ENCODE measurements around the gene CNTNAP2.
A peak's percentile ranks its signal among the peaks of the same experiment; 100 is the strongest.
"Not testable (repeated sequence)": the region's sequence is repeated elsewhere in the genome, so short reads cannot be mapped to it uniquely, and the experiment has no call there.

CNTNAP2 gene

DNA sequence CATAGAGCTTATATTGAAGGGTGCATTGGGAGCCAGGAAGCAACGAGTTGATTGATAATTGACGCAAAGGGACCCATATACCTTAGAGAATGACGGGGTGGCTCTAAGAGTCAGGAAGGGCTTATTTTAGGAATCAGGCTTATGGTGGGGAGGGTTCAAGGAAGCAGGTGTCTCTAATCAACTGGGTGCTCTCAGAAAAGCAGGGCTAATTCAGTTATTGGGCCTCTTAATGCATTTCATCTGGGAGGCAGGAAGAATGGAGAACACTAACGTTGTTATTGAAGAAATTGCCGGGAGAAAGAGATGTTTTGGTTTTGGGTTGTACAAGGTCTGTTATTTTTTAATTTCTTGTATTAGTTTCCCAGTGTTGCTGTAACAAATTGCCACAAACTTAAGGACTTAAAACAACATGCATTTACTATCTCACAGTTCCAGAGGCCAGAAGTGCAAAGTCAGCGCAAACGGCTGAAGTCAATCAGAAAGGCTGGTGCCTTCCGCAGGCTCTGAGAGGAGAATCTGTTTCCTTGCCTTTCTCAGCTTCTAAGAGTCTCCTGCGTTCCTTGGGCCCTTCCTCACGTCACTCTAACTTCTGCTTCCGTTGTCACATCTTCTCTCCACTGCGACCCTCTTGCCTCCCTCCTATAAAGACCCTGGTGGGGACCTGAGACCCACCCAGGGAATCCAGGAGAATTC is 2145.5 kb downstream of the CNTNAP2 start:
- DNase-seq, result no peak

DNA sequence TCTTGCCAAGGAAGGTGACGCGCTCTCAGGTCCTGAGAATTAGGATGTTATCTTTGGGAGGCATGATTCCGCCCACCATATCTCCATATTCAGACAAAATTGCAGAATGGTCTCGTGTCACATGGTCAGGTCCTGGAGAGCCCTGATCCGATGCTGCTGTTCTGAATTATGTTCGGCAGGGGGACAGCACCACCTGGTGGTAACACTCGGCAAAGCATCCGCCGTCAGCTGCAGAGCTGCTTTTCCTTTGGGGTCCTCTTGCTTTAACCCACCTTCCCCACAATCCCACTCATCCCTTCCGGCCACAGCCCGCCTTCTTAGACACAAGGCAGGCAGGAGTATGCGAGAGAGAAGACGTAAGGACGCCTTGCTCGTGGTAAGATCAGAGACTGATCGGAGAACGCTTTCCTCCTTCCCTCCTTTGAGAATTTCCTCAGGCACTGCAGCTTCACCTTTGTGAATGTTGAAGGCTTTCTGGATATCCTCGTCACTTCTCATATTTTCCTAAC is 2146.2 kb downstream of the CNTNAP2 start:
- DNase-seq, result peak; percentile 11

DNA sequence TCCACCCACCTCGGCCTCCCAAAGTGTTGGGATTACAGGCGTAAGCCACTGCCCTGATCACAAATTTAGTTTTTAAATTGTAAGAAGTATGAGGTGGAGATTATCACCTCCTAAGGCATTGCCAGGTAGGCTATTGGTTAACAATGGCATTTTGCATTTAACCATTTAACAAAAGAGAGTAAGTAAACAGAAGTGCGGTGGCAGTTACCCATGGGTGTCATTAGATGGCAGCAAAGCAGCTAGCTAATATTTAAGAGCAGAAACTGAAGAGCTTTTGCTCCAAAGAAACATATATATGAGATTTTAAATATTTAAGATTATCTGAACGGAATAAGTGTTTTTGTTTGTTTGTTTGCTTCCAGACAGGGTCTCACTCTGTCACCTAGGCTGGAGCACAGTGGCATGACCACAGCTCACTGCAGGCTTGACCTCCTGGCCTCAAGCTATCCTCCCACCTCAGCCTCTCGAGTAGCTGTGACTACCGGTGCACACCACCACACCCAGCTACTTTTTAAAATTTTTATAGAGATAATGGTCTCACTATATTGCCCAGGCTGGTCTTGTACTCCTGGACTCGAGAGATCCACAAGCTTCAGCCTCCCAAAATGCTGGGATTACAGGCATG is 2148.4 kb downstream of the CNTNAP2 start:
- peak; percentile 44 for DNase-seq

DNA sequence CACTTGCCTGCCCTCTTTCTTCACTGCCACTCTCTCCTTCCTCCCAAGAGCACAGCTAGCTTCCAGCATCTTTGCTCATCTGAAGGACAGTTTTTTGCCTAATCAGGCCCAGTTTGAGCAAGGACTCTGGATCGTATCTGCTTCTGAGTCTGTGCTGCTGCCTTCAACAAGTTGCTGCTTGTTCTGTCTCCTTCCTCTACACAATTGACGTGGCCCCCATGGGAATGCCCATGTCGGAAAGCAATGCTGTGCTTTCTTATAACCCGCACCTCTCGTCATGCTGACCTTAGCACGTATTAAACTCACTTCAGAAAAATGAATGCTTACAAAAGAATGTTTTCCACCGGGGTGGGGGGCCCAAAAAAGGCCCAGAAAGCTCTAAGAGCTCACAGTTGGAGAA is 2149.3 kb downstream of the CNTNAP2 start:
- DNase-seq, result no peak

DNA sequence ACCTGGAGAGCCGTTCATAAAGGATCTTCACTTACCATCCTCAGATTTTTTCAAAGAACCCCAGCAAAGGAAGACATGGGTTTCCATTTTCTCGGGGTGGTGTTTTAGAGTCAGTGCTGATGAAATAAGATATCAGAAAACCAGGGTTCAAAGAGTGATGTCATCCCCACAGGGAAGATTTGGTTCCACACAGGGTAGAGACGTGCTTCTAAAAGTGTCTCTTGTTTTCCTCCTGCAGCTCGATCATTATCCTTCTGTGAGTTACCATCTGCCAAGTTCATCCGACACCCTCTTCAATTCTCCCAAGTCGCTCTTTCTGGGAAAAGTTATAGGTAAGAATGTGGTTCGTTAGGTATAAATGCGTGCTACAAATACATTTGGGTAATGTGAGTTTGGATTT is 2150.2 kb downstream of the CNTNAP2 start:
- DNase-seq, result no peak

DNA sequence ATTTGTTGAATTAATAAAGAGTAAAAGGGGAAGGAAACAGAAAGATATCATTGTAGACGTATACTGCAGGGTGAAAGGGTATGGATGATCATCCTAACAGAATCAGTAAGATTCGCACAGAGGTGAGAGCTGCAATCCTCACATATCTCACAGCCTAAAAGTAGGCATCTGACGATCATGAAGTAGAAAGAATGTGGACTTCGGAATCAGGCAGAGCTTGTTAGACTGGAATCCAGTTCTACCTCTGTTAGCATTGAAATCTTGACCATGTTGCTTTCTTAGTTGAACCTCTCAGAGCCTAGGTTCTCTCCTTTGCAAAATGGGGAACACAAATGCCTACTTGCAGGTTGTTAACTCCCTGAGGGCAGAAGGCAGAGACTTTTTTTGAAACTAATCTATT is 2154.0 kb downstream of the CNTNAP2 start:
- DNase-seq, result no peak

DNA sequence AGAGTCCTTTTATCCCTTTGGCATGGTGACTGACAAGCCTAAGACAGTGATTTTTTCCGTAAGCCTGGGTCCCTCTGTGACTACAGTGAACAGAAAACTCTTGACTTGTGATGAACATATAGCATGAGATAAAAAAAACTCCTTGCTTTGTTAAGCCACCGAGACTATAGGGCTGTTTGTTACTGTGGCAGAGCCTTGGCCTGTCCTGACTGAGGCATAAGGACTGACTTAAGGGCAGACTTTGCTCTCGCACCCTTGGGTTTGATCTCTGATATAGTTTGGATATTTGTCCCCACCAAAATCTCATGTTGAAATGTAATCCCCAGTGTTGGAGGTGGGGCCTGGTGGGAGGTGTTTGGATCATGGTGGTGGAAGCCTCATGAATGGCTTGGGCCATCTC is 2157.5 kb downstream of the CNTNAP2 start:
- DNase-seq, result no peak

DNA sequence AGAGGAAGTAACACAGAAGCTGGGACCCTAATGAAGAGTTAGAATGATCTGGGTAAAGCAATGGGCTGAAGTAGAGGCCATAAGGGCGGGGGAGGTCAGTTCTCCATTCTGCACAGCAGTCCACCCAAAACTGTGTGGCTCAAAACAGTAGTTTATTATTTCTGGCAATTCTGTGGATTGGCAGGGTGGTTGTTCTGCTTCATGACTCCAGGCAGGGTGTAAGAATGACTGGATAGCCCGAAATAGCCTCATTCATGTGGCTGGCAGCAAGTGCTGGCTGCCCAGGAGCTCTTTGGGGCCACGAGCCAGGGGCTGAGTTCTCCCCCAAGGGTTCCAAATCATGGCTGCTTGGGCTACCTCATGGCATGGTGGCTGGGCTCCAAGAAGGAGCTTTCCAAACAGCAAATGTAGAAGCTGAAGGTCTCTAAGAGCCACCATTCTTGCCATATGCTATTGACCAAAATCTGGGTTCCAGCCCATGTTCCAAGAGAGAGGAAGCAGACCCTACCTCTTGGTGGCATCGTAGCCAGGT is 2158.8 kb downstream of the CNTNAP2 start:
- DNase-seq, result no peak

DNA sequence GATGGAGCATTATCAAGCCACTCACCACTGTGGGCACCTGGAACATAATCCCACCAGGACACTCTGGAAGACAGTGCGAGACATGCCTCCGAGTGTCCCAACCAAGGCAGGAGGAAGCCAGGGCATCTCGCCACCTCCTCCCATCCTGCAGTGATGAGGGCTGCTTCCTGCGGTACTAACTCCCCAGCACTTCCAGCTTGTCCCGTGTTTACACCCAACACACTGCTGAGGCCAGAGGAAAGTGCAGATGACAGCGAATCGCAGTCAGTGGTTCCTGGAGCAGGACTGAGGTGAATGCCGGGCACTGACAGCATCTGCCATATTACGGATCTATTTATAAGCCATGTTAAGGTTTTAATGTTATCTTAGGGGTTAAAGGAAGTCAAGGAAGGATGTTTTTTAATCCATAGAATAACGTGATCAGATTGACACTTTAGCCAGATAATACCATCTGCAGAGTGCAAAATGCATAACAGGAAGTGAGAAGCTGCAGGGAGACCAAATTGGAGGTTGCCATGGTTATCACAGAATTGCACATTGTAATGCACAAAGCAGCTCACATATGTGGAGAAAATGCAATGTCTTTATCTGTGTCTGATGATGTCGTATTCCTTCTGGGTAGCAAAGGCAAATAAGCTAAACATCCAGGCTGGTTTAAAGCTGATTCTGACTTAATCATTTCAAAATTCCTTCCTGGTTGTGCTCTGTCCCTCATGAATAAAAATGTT is 2159.9 kb downstream of the CNTNAP2 start:
- no peak for DNase-seq

DNA sequence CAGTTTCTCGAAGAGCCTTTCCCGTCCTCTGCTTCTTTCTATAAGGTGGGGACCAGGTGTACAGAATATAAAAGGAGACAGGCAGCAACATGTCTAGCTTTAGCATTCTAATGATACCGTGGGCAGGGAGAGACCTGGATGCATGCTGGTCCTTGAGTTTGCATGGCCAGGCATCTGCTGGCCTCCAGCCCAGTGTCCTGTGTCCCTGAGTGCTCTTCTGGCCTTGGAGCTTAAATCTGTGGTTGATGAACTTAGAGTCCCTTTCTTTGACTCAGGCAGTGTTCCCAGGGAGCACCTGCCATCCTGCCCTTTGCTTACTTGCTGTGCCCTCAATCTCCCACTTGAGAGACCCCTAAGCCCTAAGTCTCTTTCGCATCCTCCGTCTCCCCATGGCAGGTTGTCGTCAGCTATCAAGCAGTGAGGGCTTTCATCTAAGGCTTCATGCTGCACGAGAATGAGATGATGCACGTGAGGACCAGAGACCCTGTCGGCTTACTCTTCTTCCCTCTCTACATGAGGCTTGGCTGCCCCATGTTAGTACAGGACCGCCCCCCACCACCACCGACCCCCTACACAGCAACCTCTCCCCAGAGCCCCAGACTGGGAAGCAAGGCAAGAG is 2160.6 kb downstream of the CNTNAP2 start:
- no peak for DNase-seq

DNA sequence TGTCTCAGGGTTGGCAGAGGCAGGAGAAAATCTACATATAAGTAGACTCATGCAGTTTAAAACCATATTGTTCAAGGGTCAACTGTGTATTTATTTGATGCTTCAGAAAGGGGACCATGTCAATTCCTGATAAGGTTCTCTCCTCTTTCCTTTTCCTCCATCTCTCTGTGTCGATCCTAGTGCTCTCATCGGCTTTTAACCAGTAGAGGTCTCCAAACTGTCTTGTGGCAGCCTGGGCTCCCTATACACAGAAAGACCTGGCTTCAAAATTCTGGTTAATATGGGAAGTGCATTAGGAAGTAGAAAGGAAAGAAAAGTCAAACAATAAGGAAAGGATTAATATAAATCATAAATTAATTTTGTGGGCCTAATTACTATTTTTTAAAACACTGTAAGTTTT is 2169.5 kb downstream of the CNTNAP2 start:
- no peak for DNase-seq

DNA sequence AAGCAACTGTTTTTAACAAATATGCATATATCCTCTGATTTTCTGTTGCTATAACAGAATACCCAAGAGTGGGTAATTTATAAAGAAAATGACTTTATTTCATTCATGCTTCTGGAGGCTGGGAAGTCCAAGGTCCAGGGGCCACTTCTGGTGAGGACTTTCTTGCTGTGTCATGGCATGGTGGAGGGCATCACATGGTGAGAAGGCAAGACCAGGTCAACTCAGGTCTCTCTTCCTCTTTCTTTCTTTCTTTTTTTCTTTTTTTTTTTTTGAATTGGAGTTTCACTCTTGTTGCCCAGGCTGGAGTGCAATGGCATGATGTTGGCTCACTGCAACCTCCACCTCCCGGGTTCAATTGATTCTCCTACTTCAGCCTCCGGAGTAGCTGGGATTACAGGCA is 2170.9 kb downstream of the CNTNAP2 start:
- no peak for DNase-seq

DNA sequence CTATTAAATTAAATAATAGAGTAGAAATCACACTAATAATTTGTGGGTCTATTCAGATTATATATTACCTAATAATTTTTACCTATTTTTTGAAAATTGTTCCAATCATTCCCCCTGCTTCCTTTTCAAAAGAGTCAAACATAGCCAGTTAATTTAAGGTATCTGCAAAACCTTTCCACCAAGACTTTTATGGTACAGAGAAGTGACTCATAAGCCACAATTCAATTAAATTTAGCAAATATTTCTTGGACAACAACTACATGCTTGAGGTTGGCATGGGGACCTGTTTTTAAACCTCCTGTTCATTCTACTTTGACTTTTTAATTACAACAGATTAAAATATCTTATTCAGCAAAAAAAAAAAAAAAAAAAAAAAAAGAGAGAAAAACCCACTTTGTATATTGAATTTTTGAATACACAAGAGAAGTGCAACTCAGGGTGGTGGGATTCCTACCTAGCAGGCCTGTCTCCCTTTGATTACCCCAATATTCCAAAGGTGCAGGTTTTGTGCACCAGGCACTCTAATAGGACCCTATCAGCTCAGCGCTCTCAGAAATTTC is 2172.1 kb downstream of the CNTNAP2 start:
- DNase-seq, result no peak

DNA sequence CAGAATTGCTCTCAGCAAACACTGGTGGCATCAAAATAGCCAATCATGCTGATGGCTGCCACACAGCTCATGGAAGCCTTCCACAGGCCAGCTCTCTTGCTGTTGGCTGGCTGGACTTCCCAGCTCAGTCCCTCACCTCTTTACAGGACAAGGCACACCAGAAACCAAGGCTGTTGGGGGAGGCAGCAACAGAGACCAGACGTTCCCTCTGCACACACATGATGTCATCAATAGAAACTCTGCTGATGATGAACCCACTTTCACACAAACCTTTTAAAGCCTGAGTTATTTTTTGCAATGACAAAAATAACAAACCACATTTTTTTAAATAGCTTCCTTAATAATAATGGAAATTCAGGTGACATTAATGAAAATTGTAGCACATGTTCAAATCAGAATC is 2173.0 kb downstream of the CNTNAP2 start:
- DNase-seq, result no peak

DNA sequence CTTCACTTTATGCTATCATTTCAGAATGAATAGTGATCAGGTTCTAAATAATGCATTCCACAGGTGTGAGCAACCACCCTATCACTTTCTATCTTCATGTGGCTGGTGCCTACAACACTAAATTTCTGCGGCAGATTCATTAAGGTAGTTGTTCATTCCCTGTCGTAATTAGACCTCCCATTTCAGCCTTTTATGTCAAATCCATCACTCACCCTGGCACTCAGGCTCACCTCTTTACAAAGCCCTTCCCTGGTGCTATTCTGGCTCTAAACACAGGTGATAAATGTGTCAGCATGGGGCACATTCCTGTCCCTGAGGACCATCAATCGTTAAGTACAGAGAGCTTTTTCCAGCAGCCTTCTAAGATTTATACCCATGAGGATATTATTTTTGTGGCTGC is 2173.9 kb downstream of the CNTNAP2 start:
- no peak for DNase-seq

DNA sequence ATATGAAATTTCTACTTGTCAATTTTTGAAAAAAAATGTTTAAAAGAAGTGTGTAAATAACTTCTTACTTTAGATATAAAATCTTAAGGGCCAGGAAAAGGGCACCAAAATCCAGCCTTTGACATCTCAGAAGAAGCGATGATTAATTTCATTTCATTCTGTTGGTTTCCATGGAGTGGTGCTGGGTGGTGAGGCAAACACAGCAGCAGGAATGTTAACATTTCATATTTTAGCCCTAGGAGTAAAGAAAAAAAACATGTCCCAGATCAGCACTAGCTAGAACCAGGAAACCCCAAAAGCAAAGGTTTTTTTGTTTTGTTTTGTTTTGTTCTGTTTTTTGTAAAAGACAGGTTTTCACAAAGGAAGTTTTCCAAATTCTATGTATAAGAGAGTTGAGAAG is 2175.2 kb downstream of the CNTNAP2 start:
- no peak for DNase-seq

DNA sequence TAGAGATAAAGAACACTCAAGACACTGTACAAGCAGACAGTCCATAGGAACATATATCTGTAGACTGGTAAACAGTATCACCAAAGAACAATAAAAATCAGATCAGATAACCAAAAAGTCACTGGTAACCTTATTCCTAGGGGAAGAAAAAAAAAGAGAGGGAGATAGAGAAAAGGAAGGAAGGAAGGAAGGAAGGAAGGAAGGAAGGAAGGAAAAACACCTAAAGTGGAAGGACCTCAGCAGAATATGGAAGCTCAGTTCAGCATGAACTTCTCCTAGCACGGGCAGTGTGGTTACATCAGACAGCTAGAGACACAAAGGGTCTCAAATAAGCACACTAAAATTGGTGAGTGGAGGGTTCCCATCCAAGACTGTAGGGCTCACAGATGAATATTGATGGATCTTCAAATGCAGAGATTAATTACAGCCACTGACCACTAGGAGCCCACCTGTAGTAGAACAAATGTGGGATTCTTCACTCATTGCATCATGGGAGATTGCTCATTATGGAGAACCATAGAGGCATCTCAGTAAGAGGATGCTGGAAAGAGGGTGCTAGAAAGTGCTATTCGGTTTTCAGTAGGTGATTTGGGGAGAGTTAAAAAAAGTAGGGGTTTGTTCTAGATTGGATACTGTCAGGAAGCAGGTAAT is 2180.5 kb downstream of the CNTNAP2 start:
- no peak for DNase-seq

DNA sequence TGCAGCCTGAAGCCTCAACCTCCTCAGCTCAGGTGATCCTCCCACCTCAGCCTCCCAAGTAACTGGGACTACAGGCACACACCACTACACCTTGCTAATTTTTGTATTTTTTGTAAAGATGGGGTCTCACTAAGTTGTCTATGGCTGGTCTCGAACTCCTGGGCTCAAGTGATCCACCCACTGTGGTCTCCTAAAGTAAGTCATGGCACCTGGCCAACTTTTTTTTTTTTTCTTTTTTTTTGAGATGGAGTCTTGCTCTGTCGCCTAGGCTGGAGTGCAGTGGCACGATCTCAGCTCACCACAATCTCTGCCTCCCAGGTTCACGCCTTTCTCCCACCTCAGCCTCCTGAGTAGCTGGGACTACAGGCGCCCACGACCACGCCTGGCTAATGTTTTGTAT is 2182.2 kb downstream of the CNTNAP2 start:
- not testable (repeated sequence) for DNase-seq

DNA sequence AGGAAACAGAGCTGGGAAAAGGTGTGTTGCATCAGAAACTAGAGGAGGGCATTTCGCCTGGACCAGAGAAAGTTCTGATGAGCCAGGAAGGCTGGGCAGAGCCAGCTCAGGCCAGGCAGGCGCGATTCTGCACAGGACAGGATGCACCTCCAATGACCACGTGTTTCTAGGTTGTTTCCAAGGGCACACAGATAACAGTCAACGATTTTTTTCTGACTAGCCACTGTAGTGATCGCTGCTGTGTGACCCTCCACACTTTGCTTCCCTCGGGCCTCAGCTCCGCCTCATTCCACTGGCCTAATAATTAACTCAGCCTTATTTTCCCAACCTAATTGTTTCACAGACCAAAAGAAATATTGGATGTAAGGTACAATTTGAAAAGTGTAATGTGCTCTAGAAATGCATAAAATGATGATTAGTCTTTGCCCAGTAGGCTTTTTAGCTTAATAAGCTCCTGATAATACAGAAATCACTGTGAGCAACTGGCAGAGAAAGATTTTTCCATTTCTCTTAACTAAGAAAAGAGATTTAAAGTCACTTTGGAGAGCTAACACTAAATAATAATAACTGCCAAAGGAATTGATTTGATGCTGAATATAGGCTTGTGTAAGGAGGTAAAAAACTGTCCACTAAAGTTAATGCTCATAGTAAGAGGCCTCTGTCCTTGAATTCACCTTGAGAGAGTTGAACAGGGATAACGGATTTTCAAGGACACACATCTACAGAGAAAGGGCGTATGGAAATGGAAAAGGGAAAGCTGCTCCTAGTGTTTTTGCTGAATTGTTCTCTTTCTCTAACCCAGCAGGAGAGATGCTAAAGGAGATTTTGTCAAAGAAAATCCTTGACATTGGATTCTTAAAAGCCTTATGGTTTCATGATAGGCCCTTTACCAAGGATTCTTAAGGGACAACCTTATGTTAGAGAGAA is 2183.0 kb downstream of the CNTNAP2 start:
- DNase-seq, result no peak

DNA sequence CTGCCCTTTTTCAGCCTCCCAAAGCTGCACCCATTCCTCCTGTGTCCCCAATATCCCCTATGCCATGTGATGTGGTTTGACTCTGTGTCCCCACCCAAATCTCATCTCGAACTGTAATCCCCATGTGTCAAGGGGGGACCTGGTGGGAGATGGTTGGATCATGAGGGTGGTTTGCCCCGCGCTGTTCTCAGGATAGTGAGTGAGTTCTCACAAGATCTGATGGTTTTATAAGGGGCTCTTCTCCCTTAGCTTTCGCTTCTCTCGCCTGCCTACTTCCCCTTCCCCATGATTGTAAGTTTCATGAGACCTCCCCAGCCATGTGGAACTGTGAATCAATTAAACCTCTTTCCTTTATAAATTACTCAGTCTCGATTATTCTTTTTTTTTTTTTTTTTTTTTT is 2185.8 kb downstream of the CNTNAP2 start:
- not testable (repeated sequence) for DNase-seq

All from NCI-H510A treated with DMSO at 0.1 percent for 48 hours (cell line).